ENCODE measurements around the gene FAM120A. TPM values are rescaled to one million over a fixed set of nuclear protein-coding genes. Genes with fewer than 3 reads are reported as not detected.

The FAM120A gene
- total and polyA plus RNA-seq, 7 donors: 37.9 to 126 (median 70.1) TPM

DNA sequence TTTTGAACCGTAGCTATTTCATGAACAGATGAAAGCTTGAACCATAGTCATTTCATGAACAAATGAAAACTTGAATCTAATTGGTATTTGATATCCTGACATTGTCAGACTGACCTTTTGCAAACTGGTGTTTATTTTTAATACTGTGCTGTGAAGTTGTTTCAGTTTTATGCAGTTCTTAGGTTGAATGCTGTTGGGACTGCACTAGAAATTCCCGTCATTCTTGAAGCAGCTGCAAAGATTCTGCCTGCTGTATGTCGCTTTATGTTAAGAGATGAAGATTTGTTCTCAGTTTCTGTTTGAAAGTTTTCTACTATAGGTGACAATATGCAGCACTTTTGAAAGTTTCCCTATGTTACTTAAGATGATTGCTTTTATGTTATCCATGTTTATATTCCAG is 24.4 kb downstream of the FAM120A start:
- H3K9me3 ChIP-seq: no peaks in the 10 kb centered on the region
- 67 to 72% (median 70%) methylated on average over 3 of the region's 3 CpGs for WGBS, 3 donors
- intact Hi-C loops (cut with DNase I): no loop called here
- H3K27ac ChIP-seq: no peak overlapping the region
- TF ChIP-seq, protein P1, sequence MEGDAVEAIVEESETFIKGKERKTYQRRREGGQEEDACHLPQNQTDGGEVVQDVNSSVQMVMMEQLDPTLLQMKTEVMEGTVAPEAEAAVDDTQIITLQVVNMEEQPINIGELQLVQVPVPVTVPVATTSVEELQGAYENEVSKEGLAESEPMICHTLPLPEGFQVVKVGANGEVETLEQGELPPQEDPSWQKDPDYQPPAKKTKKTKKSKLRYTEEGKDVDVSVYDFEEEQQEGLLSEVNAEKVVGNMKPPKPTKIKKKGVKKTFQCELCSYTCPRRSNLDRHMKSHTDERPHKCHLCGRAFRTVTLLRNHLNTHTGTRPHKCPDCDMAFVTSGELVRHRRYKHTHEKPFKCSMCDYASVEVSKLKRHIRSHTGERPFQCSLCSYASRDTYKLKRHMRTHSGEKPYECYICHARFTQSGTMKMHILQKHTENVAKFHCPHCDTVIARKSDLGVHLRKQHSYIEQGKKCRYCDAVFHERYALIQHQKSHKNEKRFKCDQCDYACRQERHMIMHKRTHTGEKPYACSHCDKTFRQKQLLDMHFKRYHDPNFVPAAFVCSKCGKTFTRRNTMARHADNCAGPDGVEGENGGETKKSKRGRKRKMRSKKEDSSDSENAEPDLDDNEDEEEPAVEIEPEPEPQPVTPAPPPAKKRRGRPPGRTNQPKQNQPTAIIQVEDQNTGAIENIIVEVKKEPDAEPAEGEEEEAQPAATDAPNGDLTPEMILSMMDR (IDR thresholded peaks at IDR 0.05): no peak
- H3K4me1 ChIP-seq: peaks cover 31% of the 10 kb centered on the region
- no peak overlapping the region for H3K4me3 ChIP-seq
- no peaks in the 10 kb centered on the region for H3K27me3 ChIP-seq (ENCODE audit: insufficient read depth in 3 of 3, low read length in 2 of 3)
- H3K36me3 ChIP-seq (ENCODE audit: insufficient read depth in 1 of 2, low read depth in 1 of 2): peaks cover 0 to 23% of the 10 kb centered on the region in 2 donors
- DNase-seq (no peak), ATAC-seq (no peak)

DNA sequence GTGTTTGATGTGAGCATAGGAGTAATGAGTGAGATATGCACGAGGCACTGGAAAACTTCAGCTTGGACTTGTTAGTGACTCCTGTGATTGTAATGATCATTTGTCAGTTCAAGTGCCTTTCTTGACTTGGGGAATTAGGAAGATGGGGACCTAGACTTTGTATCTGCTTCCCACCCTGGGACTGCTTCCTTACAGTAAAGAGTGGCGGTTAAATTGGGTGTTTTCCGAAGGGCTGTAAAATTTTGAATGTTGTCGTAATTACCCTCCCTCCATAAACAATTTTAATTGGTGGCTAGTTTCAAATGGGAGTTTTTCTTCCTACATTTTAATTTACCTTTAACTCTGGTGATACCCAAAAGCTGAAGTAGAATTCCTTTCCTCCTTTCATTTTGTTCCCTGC is 25.4 kb downstream of the FAM120A start:
- no peak overlapping the region for H3K4me3 ChIP-seq
- WGBS, 3 donors: 90 to 93% (median 91%) methylated on average over 4 of the region's 4 CpGs
- H3K4me1 ChIP-seq: peaks cover 33% of the 10 kb centered on the region
- ATAC-seq: no peak
- intact Hi-C loops (cut with DNase I): no loop called here
- H3K27me3 ChIP-seq (ENCODE audit: insufficient read depth in 3 of 3, low read length in 2 of 3): no peaks in the 10 kb centered on the region
- H3K27ac ChIP-seq: no peak overlapping the region
- H3K36me3 ChIP-seq (ENCODE audit: insufficient read depth in 1 of 2, low read depth in 1 of 2): peaks cover 0 to 14% of the 10 kb centered on the region in 2 donors
- TF ChIP-seq, protein P1 (IDR thresholded peaks at IDR 0.05): no peak
- no peaks in the 10 kb centered on the region for H3K9me3 ChIP-seq
- DNase-seq: no peak

- ATAC-seq (no peak), DNase-seq (no peak)
- Histone ChIP-seq H3K36me3 (ENCODE audit: insufficient read depth in 1 of 2, low read depth in 1 of 2) (peaks cover 0 to 14% of the 10 kb centered on the region in 2 donors), H3K27me3 (ENCODE audit: insufficient read depth in 3 of 3, low read length in 2 of 3) (no peaks in the 10 kb centered on the region), H3K9me3 (no peaks in the 10 kb centered on the region), H3K27ac (no peak overlapping the region), H3K4me3 (no peak overlapping the region), H3K4me1 (peaks cover 33% of the 10 kb centered on the region)
- TF ChIP-seq, protein P1 (IDR thresholded peaks at IDR 0.05): no peak
- intact Hi-C loops (cut with DNase I): no loop called here
- WGBS, 3 donors: 47 to 64% (median 57%) methylated on average over 2 of the region's 2 CpGs
Observed at GRCh38 chr9:93477397-93477796, 25.9 kb downstream of the FAM120A start.

- Histone ChIP-seq H3K4me3 (no peak overlapping the region), H3K4me1 (peaks cover 48% of the 10 kb centered on the region), H3K27ac (no peak overlapping the region), H3K27me3 (ENCODE audit: insufficient read depth in 3 of 3, low read length in 2 of 3) (no peaks in the 10 kb centered on the region), H3K9me3 (no peaks in the 10 kb centered on the region), H3K36me3 (ENCODE audit: insufficient read depth in 1 of 2, low read depth in 1 of 2) (peaks cover 0 to 24% of the 10 kb centered on the region in 2 donors)
- intact Hi-C loops (cut with DNase I): no loop called here
- TF ChIP-seq, protein P1 (IDR thresholded peaks at IDR 0.05): no peak
- ATAC-seq: peak; percentile 64 to 86 (median 82)
- WGBS, 3 donors: 37 to 47% (median 39%) methylated on average over 4 of the region's 4 CpGs
- peak in 1 of 2 donors; percentile 66 for DNase-seq
Observed at GRCh38 chr9:93479726-93480125, 28.2 kb downstream of the FAM120A start.

DNA sequence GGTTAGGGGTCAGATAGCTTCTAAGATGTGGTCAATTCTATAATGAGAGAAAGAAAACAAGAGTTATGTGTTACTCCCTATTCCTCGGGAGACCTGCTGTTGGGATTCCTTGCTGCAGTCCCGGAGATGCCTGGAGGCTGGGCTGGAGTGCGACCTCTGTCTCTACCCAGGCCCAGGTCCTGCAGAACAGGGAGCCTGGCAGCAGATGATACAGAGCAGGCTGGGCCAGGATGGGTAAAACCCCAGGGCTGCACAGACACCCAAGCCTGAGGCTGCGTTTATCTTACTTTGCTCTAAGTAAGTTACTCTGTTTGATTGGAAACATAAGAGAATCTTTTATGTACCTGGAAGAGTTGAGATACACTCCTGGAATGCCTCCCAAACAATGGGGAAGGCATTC is 28.8 kb downstream of the FAM120A start:
- 78 to 86% (median 83%) methylated on average over 4 of the region's 4 CpGs for WGBS, 3 donors

More for the DNA sequence above, 28.8 kb downstream of the FAM120A start:
- TF ChIP-seq, protein P1 (IDR thresholded peaks at IDR 0.05): no peak
- ATAC-seq (peak in 2 of 4 donors; percentile 26 to 36), DNase-seq (no peak)
- Histone ChIP-seq H3K27me3 (ENCODE audit: insufficient read depth in 3 of 3, low read length in 2 of 3) (no peaks in the 10 kb centered on the region), H3K4me3 (no peak overlapping the region), H3K36me3 (ENCODE audit: insufficient read depth in 1 of 2, low read depth in 1 of 2) (peaks cover 0 to 26% of the 10 kb centered on the region in 2 donors), H3K27ac (no peak overlapping the region), H3K9me3 (no peaks in the 10 kb centered on the region), H3K4me1 (peaks cover 49% of the 10 kb centered on the region)
- intact Hi-C loops (cut with DNase I): no loop called here

All from psoas muscle (tissue), 8 donors.